Astrocyte of the hippocampus (primary cell): Measurements from ENCODE around the gene MOV10L1.
"Not testable (repeated sequence)": the region's sequence is repeated elsewhere in the genome, so short reads cannot be mapped to it uniquely, and the experiment has no call there.

Experiments used
- DNase-seq: peaks from one replicate; pipeline ENCODE4 v3.0.0; 2011; ENCODE audit warnings: low read depth, low spot score

The MOV10L1 gene

DNA sequence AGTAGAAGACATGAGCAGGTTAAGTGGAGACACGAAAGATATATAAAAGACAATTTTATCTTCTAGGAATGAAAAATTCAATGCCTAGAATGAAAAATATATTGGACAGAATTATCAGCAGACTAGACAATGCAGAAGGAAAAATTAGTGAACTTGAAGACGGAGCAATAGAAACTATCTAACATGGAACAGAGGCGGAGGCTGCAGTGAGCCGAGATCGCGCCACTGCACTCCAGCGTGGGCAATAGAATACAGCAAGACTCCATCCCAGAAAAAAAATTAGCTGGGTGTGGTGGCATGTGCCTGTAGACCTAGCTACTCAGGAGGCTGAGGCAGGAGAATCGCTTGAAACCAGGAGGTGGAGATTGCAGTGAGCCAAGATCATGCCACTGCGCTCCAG is 47.5 kb downstream of the MOV10L1 start:
- DNase-seq: not testable (repeated sequence)

DNA sequence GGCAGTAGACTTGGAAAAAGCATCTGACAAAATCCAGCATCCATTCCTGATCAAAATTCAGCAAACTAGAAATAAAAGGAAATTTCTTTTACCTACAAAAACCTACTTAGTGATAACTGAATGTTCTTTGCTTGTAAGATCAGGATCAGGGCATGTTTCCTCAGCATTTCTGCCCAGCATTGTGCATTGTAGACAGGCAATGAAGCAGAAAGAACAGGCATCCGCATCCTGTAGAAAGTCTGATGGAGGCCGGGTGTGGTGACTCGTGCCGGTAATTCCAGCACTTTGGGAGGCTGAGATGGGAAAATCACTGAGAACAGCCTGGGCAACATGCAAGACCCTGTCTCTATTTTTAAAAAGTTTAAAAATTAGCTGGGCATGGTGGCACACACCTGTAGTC is 48.2 kb downstream of the MOV10L1 start:
- DNase-seq: peak; percentile 16

DNA sequence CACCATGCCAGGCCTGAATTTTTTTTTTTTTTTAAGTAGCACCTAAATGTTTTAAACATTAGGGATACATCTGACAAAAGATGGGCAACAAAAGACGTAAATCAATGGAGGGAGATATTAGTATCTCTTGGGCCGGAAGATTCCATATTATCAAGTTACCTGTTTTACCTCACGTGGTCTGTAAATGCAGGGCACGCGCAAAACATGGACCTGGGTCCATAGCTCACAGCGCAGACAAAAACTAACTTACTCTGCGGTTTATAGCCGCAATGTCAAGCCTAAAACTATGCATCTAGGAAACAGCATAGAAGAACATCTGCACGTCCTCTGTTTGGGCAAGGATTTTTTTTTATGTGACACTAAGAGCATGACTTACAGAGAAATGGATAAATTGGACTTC is 49.2 kb downstream of the MOV10L1 start:
- no peak for DNase-seq

DNA sequence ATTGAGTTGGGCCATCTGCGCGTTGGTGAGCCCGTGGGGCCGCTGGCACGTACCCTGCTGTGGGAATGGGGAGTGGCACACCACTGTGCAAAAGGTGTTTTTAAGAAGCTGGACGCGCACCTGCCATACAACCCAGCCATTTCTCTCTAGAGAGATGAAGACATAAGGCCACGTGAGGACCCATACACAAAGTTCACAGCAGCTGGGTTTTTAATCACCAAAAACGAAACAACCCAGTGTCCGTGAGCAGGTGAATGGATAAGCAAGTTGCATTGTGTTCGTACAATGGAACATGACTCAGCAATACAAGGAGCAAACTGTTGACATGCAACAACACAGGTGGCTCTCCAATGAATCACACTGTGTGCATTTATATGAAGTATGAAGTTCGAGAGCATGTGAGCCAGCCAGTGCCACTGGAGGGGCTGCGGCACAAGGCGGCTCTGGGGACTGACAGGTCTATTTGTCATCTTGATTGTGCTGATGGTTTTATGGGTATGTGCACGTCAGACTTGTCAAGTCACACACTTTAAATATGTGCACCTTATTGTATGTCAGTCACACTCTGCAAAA is 50.1 kb downstream of the MOV10L1 start:
- no peak for DNase-seq

DNA sequence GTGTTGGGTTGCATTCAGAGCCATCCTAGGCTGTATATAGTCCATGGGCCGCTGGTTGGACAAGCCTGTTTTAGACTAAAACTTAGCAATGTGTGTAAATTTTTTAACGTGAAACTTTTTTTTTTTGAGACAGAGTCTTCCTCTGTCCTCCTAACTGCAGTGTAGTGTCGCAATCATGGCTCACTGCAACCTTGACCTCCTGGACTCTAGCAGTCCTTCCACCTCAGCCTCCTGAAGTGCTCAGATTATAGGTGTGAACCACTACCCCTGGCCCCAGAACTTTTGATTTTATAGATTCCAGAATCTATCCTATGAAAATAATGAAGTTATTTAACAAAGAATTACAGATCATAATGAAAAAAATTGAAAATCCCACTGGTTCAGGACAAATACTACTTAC is 50.8 kb downstream of the MOV10L1 start:
- no peak for DNase-seq

DNA sequence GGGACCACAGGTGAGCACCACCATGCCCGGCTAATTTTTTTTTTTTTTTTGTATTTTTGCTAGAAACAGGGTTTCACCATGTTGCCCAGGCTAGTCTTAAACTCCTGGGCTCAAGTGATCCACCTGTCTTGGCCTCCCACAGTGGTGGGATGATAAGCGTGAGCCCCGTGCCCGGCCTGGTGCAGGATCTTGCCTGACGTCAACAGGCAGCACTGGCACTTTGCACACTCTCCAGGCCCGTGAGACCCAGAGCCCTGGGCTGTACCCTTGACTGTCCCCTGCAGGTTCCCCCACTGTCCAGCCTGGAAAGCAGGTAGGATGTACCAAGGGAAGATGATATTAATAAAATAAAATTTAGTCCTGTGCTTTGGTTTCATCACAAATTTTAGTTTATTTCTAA is 51.7 kb downstream of the MOV10L1 start:
- DNase-seq: no peak

DNA sequence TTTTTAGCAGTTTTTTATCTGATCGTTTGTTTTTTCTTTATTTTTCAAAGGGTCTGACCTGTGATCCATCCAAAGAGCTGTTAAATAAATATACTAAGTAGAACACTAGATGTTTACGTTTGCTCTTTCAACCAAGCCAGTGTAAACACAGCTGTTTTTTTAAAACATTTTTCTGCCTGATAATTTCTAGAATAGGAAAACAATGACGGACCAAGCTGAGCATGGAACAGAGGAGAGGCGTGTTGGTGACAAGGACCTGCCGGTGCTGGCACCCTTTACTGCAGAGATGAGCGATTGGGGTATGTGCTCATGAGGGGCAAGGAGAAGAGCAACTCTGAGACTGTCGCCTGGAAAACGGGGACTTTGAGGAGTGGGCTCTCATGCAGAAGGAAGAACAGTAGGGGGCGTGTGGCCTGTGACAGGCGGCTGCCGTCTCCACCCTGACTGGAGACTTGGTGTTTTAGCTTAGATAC is 52.1 kb downstream of the MOV10L1 start:
- DNase-seq: peak; percentile 10

DNA sequence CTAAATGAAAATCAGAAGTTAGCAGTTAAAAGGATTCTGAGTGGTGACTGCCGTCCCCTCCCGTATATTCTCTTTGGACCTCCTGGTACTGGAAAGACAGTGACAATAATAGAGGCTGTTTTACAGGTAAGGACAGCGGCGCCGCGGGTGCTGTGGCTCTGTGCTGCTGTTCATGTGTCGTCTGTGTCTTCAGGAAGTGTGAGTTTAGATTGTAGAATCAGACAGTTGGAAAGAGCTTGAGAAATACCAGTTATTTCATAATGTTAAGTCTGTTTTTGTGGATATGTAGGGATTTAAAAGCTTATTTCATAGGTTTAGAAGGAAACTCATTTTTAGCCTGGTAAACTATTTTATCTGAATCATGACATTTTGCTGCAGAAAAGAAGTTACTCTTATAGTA is 53.3 kb downstream of the MOV10L1 start:
- no peak for DNase-seq

DNA sequence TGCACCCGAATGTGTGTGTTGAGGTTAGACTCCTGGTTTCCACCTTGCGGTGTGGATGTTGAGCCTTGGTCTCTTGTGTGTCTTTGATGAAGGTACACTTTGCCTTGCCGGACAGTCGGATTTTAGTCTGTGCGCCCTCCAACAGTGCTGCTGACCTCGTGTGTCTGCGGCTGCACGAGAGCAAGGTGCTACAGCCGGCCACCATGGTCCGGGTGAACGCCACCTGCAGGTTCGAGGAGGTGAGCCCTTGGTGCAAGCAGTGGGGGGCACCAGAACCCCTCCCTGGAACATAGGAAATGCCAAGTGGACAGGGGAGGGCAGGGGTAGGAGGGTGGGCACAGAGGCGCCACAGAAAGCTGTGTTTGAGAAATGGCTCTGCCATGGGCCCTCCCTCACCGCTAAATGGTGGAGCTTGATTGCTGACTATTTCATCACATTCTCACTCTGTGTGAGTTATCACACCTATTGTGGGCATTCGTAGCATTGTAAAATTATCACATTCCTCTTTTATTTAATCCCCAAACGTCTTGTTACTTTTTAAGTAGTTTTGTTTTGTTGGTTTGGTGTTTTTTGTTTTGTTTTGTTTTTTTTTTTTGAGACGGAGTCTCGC is 54.3 kb downstream of the MOV10L1 start:
- no peak for DNase-seq

DNA sequence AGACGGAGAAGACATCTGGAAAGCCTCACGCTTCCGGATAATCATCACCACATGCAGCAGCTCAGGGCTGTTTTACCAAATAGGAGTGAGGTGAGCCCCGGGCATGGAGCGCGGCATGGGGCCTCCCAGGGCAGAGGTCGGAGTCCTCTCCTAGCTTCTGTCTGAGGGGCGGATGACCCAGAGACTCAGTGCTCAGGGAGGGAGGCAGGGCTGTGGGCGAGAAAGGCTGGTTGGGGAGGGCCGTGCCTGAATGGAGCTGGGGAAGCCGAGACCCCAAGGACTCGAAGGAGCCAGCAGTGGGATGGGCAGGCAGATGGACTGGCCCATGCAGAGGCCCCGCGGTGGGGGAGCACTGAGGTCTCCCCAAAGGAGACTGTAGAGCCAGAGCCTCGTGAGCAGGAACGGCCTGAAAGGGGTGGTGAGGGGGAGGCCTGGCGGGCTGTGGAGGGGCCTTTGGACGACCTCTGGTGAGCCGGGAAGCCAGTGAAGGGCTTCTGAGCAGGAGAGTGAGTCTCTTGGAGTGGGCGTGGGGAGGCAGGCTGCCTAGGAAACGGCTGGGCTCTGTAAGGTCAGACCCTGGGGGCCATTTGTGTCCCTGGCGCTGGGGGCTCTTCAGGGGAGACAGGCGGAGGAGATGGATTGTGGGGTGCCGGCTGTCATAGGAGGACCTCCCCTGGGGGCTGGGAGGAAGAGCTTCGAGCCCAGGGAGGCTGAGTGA is 56.1 kb downstream of the MOV10L1 start:
- no peak for DNase-seq

DNA sequence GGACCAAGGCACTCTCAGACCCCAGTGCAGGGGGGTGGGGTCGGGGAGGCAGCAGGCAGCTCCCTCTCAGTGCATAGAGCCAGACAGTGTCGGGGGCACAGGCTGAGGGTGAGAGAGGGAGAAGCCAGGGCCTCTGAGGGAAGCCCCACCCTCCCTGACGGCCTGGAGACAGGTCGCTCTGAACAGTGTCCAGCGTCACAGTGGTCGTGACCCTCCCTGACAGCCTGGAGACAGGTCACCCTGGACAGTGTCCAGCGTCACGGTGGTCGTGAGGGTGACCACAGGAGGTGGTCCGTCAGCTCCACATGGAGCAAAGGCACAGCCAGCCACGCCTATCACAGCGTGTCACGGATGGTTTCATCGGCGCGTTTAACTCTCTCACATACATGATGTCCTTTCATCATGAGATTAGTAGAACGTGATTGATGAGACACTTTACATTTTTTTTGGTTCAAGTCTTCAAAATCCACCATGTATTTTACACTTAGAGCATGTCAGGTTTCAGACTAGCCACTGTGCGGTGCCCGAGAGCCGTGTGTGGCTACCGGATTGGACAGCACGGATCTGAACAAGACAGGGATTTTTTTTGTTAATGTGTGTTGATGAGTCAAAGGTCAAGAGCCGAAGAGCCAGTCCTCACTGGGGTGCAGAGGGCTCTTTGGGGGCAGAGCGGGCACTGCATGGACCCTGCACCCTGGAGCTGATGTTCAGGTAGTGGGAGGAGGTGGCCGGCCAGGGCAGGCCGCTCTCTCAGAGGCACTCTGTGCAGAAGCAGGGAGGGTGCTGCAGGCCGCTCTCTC is 56.8 kb downstream of the MOV10L1 start:
- peak; percentile 76 for DNase-seq

DNA sequence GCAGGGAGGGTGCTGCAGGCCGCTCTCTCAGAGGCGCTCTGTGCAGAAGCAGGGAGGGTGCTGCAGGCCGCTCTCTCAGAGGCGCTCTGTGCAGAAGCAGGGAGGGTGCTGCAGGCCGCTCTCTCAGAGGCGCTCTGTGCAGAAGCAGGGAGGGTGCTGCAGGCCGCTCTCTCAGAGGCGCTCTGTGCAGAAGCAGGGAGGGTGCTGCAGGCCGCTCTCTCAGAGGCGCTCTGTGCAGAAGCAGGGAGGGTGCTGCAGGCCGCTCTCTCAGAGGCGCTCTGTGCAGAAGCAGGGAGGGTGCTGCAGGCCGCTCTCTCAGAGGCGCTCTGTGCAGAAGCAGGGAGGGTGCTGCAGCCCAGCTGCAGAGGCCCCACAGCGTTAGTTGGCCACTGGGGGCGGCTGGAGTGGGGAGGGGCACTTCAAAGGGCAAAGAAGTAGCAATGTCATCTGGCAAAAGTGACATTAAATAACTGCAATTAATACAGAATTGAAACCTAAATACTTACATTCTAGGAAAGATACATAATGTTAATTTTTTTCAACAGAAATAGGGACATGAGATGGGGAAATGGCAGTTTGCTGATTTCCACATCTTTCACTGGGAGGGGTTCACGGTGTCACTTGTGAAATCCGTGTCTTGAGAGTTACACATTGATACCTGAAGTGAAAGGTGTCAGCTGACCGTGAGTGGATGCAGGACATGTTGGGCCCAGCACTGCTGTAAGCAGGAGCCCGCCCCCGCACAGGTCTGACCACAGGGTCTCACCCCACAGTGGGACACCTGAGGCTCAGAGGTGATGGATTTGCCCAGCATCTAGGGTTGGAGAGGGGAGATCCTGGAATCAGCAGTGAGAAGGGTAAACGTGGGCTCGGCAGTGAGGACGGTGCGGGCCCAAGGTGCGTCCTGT is 57.7 kb downstream of the MOV10L1 start:
- not testable (repeated sequence) for DNase-seq

DNA sequence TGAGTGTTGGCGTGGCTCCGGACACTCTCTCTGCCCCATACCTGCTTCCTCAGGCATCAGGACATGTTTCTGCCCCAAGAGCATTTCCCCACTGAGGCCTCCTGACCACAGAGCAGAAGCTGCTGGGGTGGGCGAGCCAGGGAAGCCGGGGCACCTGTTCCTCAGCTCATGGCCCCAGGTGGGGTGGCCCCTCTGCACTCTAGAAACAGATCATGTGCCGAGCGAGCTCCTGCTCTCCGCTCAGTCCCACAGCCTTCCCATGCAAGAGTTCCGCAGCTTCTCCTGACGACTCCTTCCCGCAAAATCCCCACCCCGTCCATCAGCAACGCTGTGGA is 58.3 kb downstream of the MOV10L1 start:
- no peak for DNase-seq

DNA sequence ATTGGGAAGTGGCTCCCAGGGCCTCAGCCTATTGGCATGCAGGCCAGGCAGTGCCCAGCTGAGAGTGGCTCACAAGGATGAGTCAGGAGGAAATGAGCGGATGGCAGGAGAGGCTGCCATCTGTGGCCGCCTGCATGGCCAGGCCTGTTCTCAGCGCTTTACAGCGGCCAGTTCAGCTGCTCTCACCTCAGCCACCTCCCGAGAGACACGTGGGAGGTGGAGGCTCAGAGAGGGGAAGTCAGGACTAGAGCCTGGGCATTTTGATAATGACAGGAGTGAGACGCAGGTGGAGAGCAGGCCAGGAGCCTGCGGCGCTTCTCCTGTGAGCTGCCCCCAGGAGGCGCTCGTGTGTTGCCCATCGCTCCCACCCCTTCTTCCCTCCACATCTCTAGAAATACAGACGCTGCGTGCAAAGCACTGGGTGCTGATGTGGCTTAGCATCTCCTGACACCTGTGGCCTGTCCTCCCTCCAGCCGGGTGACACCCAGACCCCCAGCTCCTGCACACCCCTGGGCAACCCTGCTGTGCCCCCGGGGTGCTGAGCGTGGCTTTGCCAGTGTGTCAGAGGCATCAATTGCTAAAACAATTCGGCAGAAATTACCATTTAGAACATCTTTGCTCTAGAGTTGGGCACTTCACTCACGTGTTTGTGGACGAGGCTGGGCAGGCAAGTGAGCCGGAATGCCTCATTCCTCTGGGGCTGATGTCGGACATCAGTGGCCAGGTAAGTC is 59.4 kb downstream of the MOV10L1 start:
- DNase-seq: peak; percentile 73

DNA sequence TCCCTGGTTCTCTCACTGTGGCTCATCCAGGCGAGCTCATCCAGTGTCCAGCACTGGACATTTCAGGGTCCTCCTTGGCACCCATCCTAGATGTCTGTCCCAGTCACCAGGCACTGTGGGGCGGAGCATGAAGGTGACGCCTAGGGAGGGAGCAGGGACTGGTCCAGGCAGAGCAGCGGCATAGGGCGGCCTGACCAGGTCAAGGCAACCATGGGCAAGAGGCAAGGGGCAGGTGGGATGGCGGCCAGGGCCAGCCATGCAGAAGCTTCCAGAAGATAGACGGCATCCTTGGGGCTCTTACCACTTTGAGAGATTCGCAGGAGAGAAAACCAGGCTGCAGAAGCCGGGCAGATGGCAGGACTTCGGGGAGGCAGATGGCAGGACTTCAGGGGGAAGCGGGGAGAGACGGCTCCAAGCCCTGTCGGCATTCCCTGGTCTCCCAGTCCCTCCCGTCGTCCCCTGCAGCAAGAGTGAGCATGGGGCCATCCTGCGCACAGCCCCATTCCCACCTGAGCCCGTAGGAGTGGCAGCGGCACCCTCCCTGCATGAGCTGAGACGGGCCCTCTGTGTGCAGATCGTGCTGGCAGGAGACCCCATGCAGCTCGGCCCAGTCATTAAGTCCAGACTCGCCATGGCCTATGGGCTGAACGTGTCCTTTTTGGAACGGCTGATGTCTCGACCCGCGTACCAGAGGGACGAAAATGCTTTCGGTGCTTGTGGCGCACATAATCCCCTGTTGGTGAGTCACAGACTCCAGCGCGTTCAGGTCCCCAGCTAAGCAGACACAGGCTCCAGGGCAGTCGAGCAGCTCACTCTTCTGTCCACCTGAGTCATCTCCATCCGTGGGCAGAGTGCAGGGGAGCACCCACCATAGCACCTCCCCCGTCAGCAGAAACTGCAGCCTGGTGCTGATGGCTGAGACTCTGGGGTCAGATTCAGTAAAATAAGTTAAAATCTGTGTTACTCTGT is 60.6 kb downstream of the MOV10L1 start:
- peak; percentile 53 for DNase-seq

DNA sequence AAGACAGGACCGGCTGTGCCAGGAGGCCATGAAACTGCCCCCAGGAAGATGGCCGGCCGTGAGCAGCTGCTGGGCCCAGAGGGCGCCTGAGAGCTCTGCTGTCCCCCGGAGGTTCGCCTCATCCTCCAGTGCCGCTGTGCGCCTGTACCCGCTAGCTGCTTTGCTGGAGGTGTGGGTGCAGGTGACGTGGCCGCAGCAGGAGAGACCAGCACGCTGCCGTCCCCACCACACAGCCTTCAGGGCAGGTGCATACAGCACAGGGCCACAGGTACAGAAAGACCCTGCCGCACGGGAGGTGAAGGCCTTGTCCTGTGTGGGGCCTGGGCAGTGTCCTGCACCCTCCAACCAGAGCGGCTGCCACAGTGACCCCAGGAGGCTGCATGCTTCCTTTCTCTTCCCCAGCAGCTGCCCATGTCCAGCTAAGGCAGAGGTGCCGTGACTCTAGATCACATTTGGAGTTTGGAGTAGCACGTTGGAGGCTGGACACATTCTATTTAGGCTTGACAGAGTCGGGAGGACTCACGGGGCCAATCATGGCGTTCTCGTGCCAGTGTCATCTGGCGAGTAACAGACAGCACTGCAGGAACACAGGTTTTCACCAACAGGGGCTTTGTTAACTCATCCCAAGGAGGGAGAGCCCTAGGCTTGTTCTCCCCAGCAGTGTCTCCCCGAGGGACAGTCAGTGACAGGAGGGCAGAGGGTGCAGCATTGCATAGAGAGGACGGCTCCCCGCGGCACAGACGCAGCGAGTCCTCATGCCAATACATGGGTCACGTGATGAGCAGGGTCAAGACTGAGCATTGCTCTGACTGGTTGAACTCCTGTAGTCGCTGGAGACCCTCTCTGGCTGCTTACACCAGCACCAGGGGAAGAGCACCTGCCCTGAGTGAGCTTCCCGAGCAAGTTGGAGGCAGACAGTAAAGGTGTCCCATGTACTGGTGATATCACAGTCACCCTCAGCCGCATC is 62.0 kb downstream of the MOV10L1 start:
- DNase-seq: no peak

DNA sequence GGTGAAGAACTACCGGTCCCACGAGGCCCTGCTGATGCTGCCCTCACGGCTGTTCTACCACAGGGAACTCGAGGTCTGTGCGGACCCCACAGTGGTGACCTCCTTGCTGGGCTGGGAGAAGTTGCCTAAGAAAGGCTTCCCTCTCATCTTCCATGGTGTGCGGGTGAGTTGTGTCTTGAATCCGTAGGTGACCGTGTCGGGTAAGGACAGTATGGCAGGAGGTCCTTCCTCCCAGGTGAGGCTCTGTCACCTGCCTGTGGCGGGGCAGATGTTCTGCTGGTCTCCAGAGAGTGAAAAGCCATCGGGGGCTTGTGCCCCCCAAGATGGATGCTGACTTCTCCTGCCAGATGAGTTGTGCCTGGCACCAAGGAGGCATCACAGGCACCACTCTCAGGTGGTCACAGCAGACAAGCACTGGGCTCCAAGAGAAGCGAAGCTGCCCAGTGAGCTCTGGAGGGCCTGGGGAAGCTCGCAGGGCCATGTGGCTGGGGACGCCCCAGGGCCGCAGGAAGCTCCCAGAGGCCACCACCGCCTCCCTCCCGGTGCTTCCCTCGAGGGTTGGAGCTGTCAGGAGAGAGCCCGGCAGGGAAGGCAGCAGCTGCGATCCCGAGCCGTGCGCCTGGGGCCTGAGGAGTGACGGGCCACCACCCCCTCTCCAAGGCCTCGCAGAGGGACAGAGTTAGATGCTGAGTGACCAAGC is 63.4 kb downstream of the MOV10L1 start:
- no peak for DNase-seq

DNA sequence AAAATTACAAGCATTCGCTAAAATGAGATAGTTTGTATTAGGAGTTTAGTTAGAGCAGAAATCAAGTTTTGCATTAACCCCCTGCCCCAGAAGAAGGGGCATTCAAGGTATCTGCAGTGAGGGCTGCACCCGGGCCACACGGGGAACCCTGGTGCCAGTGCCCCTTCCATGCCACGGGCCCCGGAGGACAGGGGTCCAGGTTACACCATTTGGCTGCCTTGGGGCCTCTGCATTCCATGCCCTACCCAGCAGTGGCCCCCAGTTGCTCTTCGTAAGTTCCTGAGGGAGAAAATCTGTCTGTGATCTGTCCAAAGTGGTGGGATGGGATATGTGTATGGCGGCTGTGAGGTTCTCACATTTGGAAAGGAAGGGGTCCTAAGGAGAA is 63.9 kb downstream of the MOV10L1 start:
- no peak for DNase-seq
